Measurements from ENCODE around the gene RNF213.
"Not testable (repeated sequence)": the region's sequence is repeated elsewhere in the genome, so short reads cannot be mapped to it uniquely, and the experiment has no call there.

RNF213 gene

GRCh38 chr17:80224683-80225082 lies 36.0 kb upstream of the RNF213 start:
- DNase-seq: no peak

GRCh38 chr17:80225230-80225629 lies 35.4 kb upstream of the RNF213 start:
- DNase-seq: no peak

GRCh38 chr17:80227156-80227555 lies 33.5 kb upstream of the RNF213 start:
- DNase-seq: no peak

- DNase-seq: no peak
These were observed 33.0 kb upstream of the RNF213 start for GRCh38 chr17:80227666-80228065.

GRCh38 chr17:80228477-80228876 lies 32.2 kb upstream of the RNF213 start:
- no peak for DNase-seq

GRCh38 chr17:80229011-80229410 lies 31.6 kb upstream of the RNF213 start:
- DNase-seq: no peak

GRCh38 chr17:80232438-80232837 lies 28.2 kb upstream of the RNF213 start:
- no peak for DNase-seq

- no peak for DNase-seq
These were observed 27.4 kb upstream of the RNF213 start for GRCh38 chr17:80233202-80233601.

GRCh38 chr17:80236911-80237310 lies 23.7 kb upstream of the RNF213 start:
- no peak for DNase-seq

GRCh38 chr17:80237386-80237785 lies 23.3 kb upstream of the RNF213 start:
- no peak for DNase-seq

GRCh38 chr17:80242505-80242904 lies 18.1 kb upstream of the RNF213 start:
- DNase-seq: no peak

GRCh38 chr17:80243526-80244433 lies 16.9 kb upstream of the RNF213 start:
- DNase-seq: no peak

GRCh38 chr17:80244448-80244847 lies 16.2 kb upstream of the RNF213 start:
- DNase-seq: not testable (repeated sequence)

- no peak for DNase-seq
These were observed 15.7 kb upstream of the RNF213 start for GRCh38 chr17:80244871-80245509.

GRCh38 chr17:80245566-80246265 lies 14.9 kb upstream of the RNF213 start:
- DNase-seq: no peak

GRCh38 chr17:80246266-80246681 lies 14.4 kb upstream of the RNF213 start:
- no peak for DNase-seq

- no peak for DNase-seq
These were observed 13.9 kb upstream of the RNF213 start for GRCh38 chr17:80246726-80247125.

- no peak for DNase-seq
These were observed 13.1 kb upstream of the RNF213 start for GRCh38 chr17:80247561-80247960.

- DNase-seq: no peak
These were observed 12.4 kb upstream of the RNF213 start for GRCh38 chr17:80248001-80248893.

- DNase-seq: no peak
These were observed 11.6 kb upstream of the RNF213 start for GRCh38 chr17:80248894-80249710.

GRCh38 chr17:80251966-80252365 lies 8.7 kb upstream of the RNF213 start:
- DNase-seq: no peak
